NOMO-1 (cell line): Measurements from ENCODE around the gene C2CD4D.
A peak's percentile ranks its signal among the peaks of the same experiment; 100 is the strongest.
"Not testable (repeated sequence)": the region's sequence is repeated elsewhere in the genome, so short reads cannot be mapped to it uniquely, and the experiment has no call there.

ENCODE experiments used
- DNase-seq, 2 experiments: peaks; one replicate each; lab custom pipeline; 2025; ENCODE audit not compliant: unreplicated experiment in 2 of 2; lab: John Stamatoyannopoulos, UW

The C2CD4D gene

GRCh38 chr1:151839457-151840403 lies at the start of gene C2CD4D:
C2CD4D (minus strand) TSS chr1:151839820; CDS start chr1:151838989, 831 bp downstream.
- no peak for DNase-seq

DNA sequence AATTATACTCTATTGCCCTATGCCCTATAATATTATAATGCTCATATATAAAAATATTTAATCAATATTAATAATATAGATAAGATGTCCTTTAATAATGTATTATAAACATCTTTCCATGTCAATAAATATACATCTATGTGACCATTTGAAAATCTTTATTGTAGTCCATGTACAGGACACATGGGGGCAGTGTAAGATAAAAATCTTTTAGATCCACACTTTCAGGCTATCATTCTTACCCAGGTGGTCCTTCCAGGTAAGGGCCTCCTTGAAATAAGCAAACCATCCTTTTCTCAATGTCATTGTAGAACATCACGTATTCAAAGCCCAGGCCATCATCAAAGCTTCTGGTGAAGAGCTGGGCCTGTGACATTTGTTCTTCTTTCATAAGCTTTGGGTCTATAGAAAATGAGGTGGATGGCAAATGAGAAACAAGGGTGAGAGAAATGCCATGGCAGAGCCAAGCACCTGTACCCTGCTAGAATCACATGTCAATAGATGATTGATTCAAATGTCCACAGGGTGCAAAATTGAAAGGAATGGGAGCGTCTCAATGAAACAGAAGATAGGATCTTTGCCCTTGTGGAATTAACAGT lies 49.5 kb upstream of the C2CD4D start:
- DNase-seq, result peak in 1 of 2 experiments; percentile 20

DNA sequence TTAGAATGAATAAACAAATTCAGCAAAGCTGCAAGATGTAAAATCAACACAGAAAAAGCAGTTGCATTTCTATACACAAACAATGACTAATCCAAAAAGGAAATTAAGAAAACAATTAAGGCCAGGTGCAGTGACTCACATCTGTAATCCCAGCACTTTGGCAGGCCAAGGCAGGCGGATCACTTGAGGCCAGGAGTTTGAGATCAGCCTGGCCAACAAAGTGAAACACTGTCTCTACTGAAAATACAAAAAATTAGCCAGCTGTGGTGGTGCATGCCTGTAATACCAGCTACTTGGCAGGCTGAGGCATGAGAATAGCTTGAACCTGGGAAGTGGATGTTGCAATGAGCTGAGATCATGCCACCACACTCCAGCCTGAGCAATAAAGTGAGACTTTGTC lies 47.4 kb upstream of the C2CD4D start:
- DNase-seq, result no peak

GRCh38 chr1:151885479-151885878 lies 45.9 kb upstream of the C2CD4D start:
- DNase-seq, result no peak

GRCh38 chr1:151884879-151885278 lies 45.3 kb upstream of the C2CD4D start:
- DNase-seq, result not testable (repeated sequence)

- not testable (repeated sequence) for DNase-seq
These were observed 44.8 kb upstream of the C2CD4D start for GRCh38 chr1:151884445-151884844.

- DNase-seq, result not testable (repeated sequence)
These were observed 44.3 kb upstream of the C2CD4D start for GRCh38 chr1:151883898-151884297.

DNA sequence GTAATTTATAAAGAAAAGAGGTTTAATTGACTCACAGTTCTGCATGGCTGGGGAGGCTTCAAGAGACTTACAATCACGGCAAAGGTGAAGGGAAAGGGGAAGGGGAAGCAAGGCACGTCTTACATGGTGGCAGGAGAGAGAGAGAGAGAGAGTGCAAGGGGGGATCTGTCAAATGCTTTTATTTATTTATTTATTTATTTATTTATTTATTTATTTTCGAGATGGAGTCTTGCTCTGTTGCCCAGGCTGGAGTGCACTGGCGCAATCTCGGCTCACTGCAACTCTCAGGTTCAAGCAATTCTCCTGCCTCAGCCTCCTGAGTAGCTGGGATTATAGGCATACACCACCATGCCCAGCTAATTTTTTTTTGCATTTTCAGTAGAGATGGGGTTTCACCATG lies 43.3 kb upstream of the C2CD4D start:
- DNase-seq, result not testable (repeated sequence)

DNA sequence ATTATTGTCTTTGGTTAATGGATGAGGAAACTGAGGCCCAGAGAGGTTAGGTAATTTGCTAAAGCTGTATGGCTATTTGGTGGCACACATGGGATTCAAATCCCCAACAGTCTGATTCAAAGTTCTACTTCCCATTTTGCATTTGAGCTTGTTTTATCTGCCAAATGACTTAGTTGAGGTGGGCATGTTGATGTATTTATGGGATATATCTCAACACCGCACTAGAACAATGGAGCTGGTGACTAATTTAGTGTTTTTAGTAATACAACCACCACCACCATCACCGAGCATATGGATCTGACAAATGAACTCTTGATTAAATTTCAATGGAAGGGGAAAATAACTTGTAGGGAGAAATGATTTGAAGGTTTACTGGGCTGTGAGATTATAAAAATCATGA lies 42.8 kb upstream of the C2CD4D start:
- DNase-seq, result no peak

- no peak for DNase-seq
These were observed 41.9 kb upstream of the C2CD4D start for GRCh38 chr1:151881479-151881878.

DNA sequence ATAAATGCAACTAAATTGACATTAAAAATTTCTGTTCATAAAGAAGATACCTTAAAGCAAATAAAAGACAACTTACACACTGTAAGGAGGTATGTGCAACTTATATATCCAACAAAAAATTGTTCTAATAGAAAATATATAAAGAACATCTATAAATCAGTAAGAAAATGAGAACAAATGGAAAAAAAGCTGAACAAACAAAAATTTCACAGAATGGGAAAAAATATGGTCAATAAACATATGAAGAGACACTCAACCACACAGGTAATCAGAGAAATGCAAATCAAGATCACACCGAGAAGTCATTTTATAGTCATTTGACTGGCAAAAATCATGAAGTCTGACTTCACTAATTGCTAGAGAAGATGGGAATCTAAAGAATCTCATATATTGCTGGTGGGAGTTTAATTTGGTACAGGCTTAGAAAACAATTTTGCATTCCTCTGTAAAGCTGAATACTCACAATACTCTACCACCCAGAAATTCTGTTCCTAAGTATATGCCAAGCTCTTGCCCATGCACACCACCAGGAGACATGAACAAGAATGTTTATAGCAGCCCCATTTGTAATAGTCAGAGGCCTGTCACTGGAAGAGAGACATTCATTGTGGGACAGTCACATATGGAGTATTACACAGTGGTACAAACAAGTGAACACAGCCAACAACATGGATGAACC lies 35.9 kb upstream of the C2CD4D start:
- no peak for DNase-seq

DNA sequence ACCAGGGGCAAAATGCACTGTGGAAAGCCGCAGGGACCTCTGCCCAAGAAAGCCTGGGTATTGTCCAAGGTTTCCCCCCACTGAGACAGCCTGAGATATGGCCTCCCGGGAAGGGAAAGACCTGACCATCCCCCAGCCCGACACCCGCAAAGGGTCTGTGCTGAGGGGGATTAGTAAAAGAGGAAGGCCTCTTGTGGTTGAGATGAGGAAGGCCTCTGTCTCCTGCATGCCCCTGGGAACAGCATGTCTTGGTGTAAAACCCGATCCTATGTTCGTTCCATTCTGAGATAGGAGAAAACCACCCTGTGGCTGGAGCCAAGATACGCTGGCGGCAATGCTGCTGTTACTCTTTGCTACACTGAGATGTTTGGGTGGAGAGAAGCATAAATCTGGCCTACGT lies 33.2 kb upstream of the C2CD4D start:
- not testable (repeated sequence) for DNase-seq

DNA sequence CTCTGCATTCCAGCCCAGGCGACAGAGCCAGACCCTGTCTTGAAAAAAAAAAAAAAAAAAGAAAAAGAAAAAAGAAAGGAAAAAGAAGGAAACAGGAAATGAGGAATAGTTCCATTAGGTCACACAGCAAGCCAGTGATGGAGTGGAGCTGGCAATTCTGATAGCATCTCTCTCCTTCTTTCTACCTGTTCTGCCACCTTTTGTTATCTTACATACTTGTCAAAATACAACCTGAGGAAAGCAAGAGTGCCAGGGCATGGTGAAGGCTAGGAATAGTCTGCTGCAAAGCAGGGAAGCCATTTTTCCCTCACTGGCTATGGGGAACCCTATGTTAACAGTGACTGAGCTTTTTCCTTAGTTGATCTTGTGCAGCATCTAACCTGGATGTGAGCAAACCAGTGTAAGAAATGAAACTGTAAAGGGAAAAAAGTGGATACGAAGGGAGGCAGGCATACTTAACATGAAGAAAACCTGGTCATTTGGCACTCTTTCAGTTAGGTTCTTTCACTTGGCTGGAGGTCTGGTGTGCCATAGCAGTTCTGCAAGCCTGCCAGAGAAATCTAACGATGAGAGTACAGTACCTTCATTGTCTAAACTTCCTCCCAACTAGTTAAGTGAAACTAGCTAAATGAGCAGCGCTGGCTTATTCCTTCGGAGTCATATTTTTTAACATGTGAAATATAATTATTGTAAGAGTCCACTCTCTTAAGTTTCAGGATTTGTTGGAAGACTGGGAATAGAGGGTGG lies 31.8 kb upstream of the C2CD4D start:
- no peak for DNase-seq

- DNase-seq, result no peak
These were observed 28.9 kb upstream of the C2CD4D start for GRCh38 chr1:151868486-151868885.

GRCh38 chr1:151867765-151868411 lies 28.3 kb upstream of the C2CD4D start:
- DNase-seq, result peak; percentile 77 to 90

- DNase-seq, result peak in 1 of 2 experiments; percentile 7
These were observed 27.7 kb upstream of the C2CD4D start for GRCh38 chr1:151867321-151867720.

GRCh38 chr1:151864411-151864810 lies 24.8 kb upstream of the C2CD4D start:
- DNase-seq, result no peak

DNA sequence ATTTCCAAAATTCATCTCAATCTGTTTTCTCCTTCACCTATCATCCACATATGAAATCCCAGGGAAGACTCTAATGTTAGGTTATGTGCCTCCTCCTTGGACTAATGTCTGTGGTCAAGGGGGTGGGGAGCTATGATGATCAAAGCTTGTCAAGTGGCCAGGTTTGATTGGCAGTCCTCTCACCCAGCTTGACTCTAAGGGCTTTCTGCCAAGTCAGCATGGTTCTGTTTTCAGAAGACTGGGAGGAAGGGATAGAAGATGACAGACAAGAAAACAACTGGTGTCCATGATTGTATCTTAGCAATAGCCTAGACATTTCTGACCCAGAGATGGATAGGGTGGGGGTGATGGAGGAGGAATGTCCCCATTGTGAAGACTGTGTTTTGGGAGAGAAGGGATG lies 23.0 kb upstream of the C2CD4D start:
- DNase-seq, result no peak

GRCh38 chr1:151860504-151861187 lies 21.0 kb upstream of the C2CD4D start:
- DNase-seq, result no peak

DNA sequence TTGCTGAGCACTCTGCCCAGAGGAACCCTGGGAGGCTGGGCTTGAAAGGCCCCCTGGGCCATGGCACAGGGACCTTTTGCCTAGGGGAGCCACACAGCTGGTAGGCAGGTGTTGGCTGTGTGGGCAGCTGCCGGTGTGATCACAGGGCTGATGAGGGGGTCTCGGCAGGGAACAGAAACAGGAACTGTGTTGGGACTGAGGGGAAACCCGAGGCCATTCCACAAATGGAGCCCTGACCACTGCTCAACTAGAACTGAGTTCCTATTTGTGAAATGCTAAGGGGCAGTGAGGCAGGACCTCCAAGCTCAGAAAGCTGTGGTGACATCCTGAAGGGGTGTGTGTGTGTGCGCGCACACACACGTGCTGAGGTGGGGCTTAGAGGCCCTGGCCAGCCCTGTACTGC lies 20.3 kb upstream of the C2CD4D start:
- DNase-seq, result no peak
